Measurements from ENCODE around the gene IRGC. TPM values are rescaled to one million over a fixed set of nuclear protein-coding genes. Genes with fewer than 3 reads are reported as not detected.

IRGC gene
- total RNA-seq, 4 donors from 2014 or later: not detected

GRCh38 chr19:43729919-43730318 is 14.0 kb downstream of the IRGC start:
- 87% methylated on average over 5 of the region's 5 CpGs for WGBS
- no peak overlapping the region for H3K27ac ChIP-seq (replicated peaks in 1 of 4)
- TF ChIP-seq CTCF (IDR thresholded peaks at IDR 0.05): no peak
- TF ChIP-seq POLR2A (IDR thresholded peaks at IDR 0.05; ENCODE audit: low read depth): no peak
- TF ChIP-seq POLR2AphosphoS5 (IDR thresholded peaks at IDR 0.05): no peak
- TF ChIP-seq EP300 (IDR thresholded peaks at IDR 0.05): no peak
- H3K27me3 ChIP-seq: no peaks in the 10 kb centered on the region
- H3K36me3 ChIP-seq: peaks cover 23 to 72% (median 63%) of the 10 kb centered on the region in 4 donors
- no peak overlapping the region for H3K4me3 ChIP-seq
- H3K4me1 ChIP-seq: peaks cover 0 to 11% (median 3%) of the 10 kb centered on the region in 4 donors
- intact Hi-C loops (cut with DNase I): no loop called here
- no peak for DNase-seq (ENCODE audit: extremely low spot score)
- no peaks in the 10 kb centered on the region for H3K9me3 ChIP-seq

- DNase-seq (ENCODE audit: extremely low spot score): no peak
- H3K9me3 ChIP-seq: no peaks in the 10 kb centered on the region
- intact Hi-C loops (cut with DNase I): no loop called here
Observed at GRCh38 chr19:43731346-43731745, 15.5 kb downstream of the IRGC start.

GRCh38 chr19:43731846-43732245 is 16.0 kb downstream of the IRGC start:
- WGBS: 73% methylated on average over 1 of the region's 1 CpG
- H3K36me3 ChIP-seq: peaks cover 28 to 89% (median 77%) of the 10 kb centered on the region in 4 donors

More at GRCh38 chr19:43731346-43731745, 15.5 kb downstream of the IRGC start:
- H3K4me3 ChIP-seq: no peak overlapping the region
- H3K27ac ChIP-seq (replicated peaks in 1 of 4): no peak overlapping the region
- 86% methylated on average over 7 of the region's 14 CpGs for WGBS
- peaks cover 25 to 84% (median 72%) of the 10 kb centered on the region in 4 donors for H3K36me3 ChIP-seq
- TF ChIP-seq CTCF (IDR thresholded peaks at IDR 0.05) (no peak), POLR2A (IDR thresholded peaks at IDR 0.05; ENCODE audit: low read depth) (no peak), EP300 (IDR thresholded peaks at IDR 0.05) (no peak), POLR2AphosphoS5 (IDR thresholded peaks at IDR 0.05) (no peak)
- H3K4me1 ChIP-seq: peaks cover 0 to 7% (median 0%) of the 10 kb centered on the region in 4 donors
- no peaks in the 10 kb centered on the region for H3K27me3 ChIP-seq

GRCh38 chr19:43735013-43735412 is 19.1 kb downstream of the IRGC start:
- Histone ChIP-seq H3K27me3 (no peaks in the 10 kb centered on the region), H3K36me3 (peaks cover 37 to 98% (median 90%) of the 10 kb centered on the region in 4 donors), H3K4me3 (no peak overlapping the region), H3K9me3 (no peaks in the 10 kb centered on the region), H3K27ac (replicated peaks in 1 of 4) (no peak overlapping the region), H3K4me1 (peaks cover 0 to 8% (median 3%) of the 10 kb centered on the region in 4 donors)
- DNase-seq (ENCODE audit: extremely low spot score): no peak
- TF ChIP-seq POLR2AphosphoS5 (IDR thresholded peaks at IDR 0.05): no peak
- TF ChIP-seq EP300 (IDR thresholded peaks at IDR 0.05): no peak
- TF ChIP-seq POLR2A (IDR thresholded peaks at IDR 0.05; ENCODE audit: low read depth): no peak
- WGBS: 96% methylated on average over 6 of the region's 6 CpGs
- intact Hi-C loops (cut with DNase I): no loop called here

More at GRCh38 chr19:43731846-43732245, 16.0 kb downstream of the IRGC start:
- Histone ChIP-seq H3K27me3 (no peaks in the 10 kb centered on the region), H3K4me3 (no peak overlapping the region), H3K9me3 (no peaks in the 10 kb centered on the region), H3K4me1 (peaks cover 0 to 6% (median 0%) of the 10 kb centered on the region in 4 donors), H3K27ac (replicated peaks in 1 of 4) (no peak overlapping the region)
- intact Hi-C loops (cut with DNase I): no loop called here
- no peak for DNase-seq (ENCODE audit: extremely low spot score)
- TF ChIP-seq CTCF (IDR thresholded peaks at IDR 0.05): no peak
- no peak for TF ChIP-seq POLR2A (IDR thresholded peaks at IDR 0.05; ENCODE audit: low read depth)
- TF ChIP-seq EP300 (IDR thresholded peaks at IDR 0.05): no peak
- TF ChIP-seq POLR2AphosphoS5 (IDR thresholded peaks at IDR 0.05): no peak

GRCh38 chr19:43735957-43736356 is 20.1 kb downstream of the IRGC start:
- Histone ChIP-seq H3K27me3 (no peaks in the 10 kb centered on the region), H3K4me3 (no peak overlapping the region), H3K4me1 (peaks cover 0 to 8% (median 3%) of the 10 kb centered on the region in 4 donors), H3K36me3 (peaks cover 35 to 98% (median 90%) of the 10 kb centered on the region in 4 donors), H3K9me3 (no peaks in the 10 kb centered on the region), H3K27ac (replicated peaks in 1 of 4) (no peak overlapping the region)
- DNase-seq (ENCODE audit: extremely low spot score): no peak
- intact Hi-C loops (cut with DNase I): no loop called here
- TF ChIP-seq CTCF (IDR thresholded peaks at IDR 0.05) (no peak), POLR2AphosphoS5 (IDR thresholded peaks at IDR 0.05) (no peak), POLR2A (IDR thresholded peaks at IDR 0.05; ENCODE audit: low read depth) (no peak), EP300 (IDR thresholded peaks at IDR 0.05) (no peak)

All from esophagus muscularis mucosa (tissue), 4 donors.